Cardiac ventricle fibroblast (primary cell): ENCODE measurements around the gene SLC27A1. TPM values are rescaled to one million over a fixed set of nuclear protein-coding genes. Genes with fewer than 3 reads are reported as not detected.

Source experiments
- total RNA-seq: library from RNA; depleted of rRNA; stranded (reverse); fragments of >200 nt; gene quantifications from 2 replicates; pipeline ENCODE4 v1.2.3, GENCODE V29; 2015

SLC27A1 gene
- total RNA-seq = 41.8 and 43.5 TPM in 2 replicates

DNA sequence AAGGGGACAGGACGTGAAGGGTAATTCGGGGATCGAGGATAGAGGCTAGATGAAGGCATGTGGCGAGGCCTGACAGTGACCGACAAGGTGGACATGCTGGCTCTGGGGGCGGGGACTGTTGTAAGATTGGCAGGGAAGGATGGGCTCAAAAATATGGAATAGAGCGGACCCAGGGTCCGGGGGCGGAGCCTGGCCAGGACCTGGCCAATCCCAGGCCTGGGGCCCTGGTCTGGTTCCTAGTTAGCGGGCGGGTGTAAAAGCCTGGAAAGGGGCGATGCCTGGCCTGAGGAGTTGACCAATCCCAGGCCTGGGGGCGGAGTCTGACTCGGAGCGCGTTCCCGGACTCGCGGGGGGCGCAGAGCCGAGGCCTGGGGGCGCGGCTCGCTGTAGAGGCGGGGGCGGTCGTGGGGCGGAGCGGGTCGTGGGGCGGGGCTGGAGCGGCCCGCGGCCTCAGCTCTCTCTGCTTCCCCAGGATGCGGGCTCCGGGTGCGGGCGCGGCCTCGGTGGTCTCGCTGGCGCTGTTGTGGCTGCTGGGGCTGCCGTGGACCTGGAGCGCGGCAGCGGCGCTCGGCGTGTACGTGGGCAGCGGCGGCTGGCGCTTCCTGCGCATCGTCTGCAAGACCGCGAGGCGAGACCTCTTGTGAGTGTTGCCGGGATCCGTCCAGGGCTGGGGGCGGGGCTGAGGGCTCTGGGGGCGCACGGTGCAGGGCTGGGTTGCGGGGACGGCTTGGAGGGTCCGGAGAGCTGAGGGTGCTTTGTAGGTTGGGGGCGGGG lies at the start of gene SLC27A1:
TSS of gene SLC27A1 (plus strand) at position 457 of the 774 bp plus-strand sequence. CDS start at position 474, 17 bp downstream.

DNA sequence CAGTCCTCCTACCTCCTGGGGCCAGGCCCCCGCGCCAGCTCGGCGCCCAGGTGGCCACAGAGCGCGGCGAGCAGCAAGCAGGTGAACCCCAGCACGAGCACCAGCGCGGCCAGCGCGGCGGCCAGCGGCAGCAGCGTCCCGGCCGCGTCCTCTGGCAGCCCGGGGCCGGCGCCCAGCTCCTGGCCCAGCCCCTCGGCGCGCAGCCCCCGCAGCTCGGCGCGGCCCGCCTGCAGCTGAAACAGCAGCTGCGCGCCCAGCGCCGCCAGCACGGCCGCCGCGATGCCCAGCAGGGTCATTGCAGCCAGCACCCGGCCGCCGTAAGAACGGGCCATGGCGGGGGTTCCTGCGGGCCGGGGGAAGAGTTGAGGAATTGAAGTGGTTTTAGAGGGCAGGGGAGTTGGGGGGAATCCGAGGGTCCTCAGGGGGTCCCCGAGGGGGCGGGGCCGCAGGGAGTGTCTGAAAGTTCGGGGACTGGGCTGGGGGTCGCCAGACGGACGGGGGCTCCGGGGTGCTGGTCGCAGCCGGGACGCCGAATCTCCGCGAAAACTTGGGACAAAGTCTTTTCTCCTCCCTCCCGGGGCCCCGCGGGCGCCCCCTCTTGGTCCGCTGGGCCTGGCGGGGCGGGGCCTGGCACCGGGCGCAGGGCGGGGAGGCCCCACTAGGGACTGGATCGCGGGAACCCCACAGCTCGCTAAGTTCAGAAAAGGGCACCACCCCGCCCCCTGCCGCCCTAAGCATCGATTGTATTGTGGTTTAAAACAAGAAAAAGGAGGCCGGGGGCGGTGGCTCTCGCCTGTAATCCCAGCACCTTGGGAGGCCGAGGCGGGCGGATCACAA lies 22.0 kb upstream of the SLC27A1 start, which contains the start of gene TMEM221:
TSS of gene TMEM221 (minus strand) at position 538 of the 837 bp plus-strand sequence. CDS start at position 332, 206 bp downstream.

DNA sequence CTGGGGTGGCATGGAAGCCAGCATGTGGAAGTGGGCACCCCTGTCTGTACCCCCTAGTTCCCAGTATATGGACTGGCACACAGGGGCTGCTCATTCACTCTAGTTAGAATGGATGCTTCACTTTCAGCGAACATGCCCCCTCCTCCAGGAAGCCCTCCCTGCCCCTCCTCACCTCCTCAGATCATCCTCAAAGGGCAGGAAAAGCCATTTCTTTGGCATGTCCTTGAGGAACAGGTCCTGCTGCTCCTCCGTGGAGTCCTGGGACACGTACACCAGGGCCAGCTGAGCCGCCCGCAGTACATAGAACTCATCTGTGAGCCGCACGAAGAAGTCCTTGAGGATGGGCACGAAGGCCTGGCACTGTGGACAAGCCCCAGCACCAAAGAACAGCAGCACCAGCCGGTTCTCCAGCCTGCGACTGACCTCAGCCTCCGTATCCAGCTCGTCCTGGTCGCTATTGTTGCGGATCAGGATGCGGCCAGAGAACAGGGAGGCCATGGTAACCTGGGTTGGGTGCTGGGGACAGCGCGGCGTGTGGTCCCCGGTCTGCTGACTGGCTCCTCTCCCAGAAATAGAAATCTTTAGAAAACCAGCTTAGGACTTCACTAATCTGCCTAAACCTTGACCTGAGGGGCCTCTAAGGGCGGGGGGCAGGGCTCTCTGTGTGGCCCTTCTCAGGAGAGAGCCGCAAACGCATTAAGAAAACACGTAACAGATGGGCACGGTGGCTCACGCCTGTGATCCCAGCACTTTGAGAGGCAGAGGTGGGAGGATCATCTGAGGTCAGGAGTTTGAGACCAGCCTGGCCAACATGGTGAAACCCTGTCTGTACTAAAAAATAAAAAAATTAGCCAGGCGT lies 9.7 kb upstream of the SLC27A1 start, which contains the start of gene NXNL1:
TSS of gene NXNL1 (minus strand) at position 555 of the 859 bp plus-strand sequence. CDS start at position 498, 57 bp downstream.

DNA sequence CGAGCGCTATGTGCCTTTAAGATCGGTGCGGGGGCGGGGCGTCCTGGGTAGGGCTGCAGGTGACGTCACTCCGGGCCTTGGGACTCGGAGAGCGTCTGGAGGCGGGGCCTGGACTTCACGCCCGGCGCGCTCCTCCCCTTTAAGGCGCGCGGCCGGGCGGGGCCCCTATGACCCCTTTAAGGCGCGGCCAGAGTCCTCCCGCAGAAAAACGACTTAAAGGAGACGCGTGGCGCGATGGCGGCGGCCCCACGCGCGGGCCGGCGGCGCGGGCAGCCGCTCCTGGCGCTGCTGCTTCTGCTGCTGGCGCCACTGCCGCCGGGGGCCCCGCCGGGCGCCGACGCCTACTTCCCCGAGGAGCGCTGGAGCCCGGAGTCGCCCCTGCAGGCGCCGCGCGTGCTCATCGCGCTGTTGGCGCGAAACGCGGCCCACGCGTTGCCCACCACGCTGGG lies 85.2 kb downstream of the SLC27A1 start, which contains the start of gene COLGALT1:
TSS of gene COLGALT1 (plus strand) at position 170 of the 449 bp plus-strand sequence. CDS start at position 235, 65 bp downstream.

Other genes starting within 250 kb of the SLC27A1 start
- 5.9 and 7.8 TPM in 2 replicates for gene OCEL1, start 244.3 kb upstream of the SLC27A1 start, total RNA-seq
- gene NR2F6, start 224.6 kb upstream of the SLC27A1 start, total RNA-seq = 48.0 and 52.5 TPM in 2 replicates
- 0.25 and 0.44 TPM in 2 replicates for gene USHBP1, start 205.8 kb upstream of the SLC27A1 start, total RNA-seq
- 47.7 and 49.2 TPM in 2 replicates for gene BABAM1, start 203.1 kb upstream of the SLC27A1 start, total RNA-seq
- 0.12 TPM in 1 of 2 replicates, not detected in the other for gene ANKLE1, start 188.6 kb upstream of the SLC27A1 start, total RNA-seq
- gene ABHD8, start 167.1 kb upstream of the SLC27A1 start, total RNA-seq = 7.2 TPM in 2 replicates
- 98.2 and 107 TPM in 2 replicates for gene MRPL34, start 164.7 kb upstream of the SLC27A1 start, total RNA-seq
- gene DDA1, start 161.0 kb upstream of the SLC27A1 start, total RNA-seq = 33.1 and 42.0 TPM in 2 replicates
- 3.1 and 3.9 TPM in 2 replicates for gene ANO8, start 135.7 kb upstream of the SLC27A1 start, total RNA-seq
- 16.6 and 21.0 TPM in 2 replicates for gene GTPBP3, start 133.0 kb upstream of the SLC27A1 start, total RNA-seq
- gene PLVAP, start 93.2 kb upstream of the SLC27A1 start, total RNA-seq = 0.20 and 0.31 TPM in 2 replicates
- gene CCDC194, start 76.3 kb upstream of the SLC27A1 start, total RNA-seq = not detected in 2 replicates
- 13.6 and 13.7 TPM in 2 replicates for gene BST2, start 64.9 kb upstream of the SLC27A1 start, total RNA-seq
- gene MVB12A, start 50.5 kb upstream of the SLC27A1 start, total RNA-seq = 52.6 and 53.4 TPM in 2 replicates
- 0.25 TPM in 1 of 2 replicates, not detected in the other for gene TMEM221, start 21.9 kb upstream of the SLC27A1 start, total RNA-seq
- not detected in 2 replicates for gene NXNL1, start 9.6 kb upstream of the SLC27A1 start, total RNA-seq
- 116 and 122 TPM in 2 replicates for gene PGLS, start 41.1 kb downstream of the SLC27A1 start, total RNA-seq
- gene COLGALT1, start 85.1 kb downstream of the SLC27A1 start, total RNA-seq = 98.8 and 103 TPM in 2 replicates
- 0.06 TPM in 1 of 2 replicates, not detected in the other for gene UNC13A, start 217.8 kb downstream of the SLC27A1 start, total RNA-seq
- 28.3 and 29.8 TPM in 2 replicates for gene MAP1S, start 249.0 kb downstream of the SLC27A1 start, total RNA-seq